ENCODE measurements around the gene GRIK1.

Gene GRIK1

DNA sequence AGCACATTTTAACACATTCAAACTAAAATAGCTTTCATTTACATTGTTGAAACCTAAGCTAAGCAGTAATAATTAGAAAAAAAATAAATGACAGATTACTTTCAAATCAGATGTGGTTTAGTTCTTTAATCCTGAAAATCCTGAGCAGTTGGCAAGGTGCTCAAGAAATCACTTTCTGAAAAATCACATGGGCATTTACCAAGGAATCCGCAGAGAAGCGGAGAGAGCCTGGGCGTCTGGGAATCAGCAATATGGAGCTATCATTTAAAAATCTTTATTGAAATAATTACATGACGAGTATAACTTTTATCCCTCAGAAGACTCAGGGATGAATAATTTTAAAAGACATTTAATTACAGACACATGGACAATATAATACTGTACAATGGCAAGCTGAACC lies 30.2 kb downstream of the GRIK1 start:
- DNase-seq (ENCODE audit: low read depth) = no peak

GRCh38 chr21:29904359-29905282 lies 35.2 kb downstream of the GRIK1 start:
- DNase-seq (ENCODE audit: low read depth) = no peak

DNA sequence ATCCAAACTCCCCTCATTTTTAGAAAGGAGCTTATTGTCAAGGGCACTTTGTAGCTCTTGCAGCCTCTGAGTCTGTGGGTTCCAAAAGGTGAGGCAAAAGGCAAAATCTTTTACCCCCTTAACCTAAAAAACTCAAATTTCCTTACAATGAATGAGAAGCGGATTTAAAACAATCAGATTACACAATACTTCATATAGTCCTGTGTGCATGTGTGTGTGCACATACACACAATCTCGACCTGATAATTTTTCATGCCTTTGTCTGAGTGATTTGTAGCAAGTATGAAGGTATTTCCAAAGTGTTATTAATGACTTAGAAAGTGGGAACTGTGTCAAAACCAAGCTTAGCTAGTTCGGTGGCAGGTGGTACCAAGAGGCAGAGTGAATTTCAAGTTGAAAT lies 42.9 kb downstream of the GRIK1 start:
- DNase-seq (ENCODE audit: low read depth) = no peak

- no peak for DNase-seq (ENCODE audit: low read depth)
Observed at GRCh38 chr21:29893687-29894086, 46.1 kb downstream of the GRIK1 start.

DNA sequence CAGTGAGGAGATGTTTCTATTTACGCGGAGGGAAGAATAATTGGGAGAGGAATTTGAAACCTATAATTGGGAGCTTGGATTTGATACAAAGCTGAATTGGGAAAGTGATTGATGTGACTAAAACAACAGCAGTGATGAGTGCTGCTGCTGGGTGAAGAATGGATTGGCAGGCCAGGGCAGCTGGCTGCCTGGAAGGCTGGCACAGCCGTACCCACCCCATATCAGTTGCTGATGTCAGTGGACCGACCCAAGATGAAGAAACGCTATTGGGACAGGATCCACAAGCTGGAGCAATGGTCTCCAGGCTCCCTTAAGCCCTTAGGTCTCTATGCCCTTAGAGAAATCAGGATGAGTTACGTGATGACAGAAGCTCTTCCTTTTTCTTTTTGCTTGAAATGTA lies 47.4 kb downstream of the GRIK1 start:
- DNase-seq (ENCODE audit: low read depth) = no peak

- DNase-seq (ENCODE audit: low read depth) = peak; percentile 6
Observed at GRCh38 chr21:29888437-29888836, 51.4 kb downstream of the GRIK1 start.

DNA sequence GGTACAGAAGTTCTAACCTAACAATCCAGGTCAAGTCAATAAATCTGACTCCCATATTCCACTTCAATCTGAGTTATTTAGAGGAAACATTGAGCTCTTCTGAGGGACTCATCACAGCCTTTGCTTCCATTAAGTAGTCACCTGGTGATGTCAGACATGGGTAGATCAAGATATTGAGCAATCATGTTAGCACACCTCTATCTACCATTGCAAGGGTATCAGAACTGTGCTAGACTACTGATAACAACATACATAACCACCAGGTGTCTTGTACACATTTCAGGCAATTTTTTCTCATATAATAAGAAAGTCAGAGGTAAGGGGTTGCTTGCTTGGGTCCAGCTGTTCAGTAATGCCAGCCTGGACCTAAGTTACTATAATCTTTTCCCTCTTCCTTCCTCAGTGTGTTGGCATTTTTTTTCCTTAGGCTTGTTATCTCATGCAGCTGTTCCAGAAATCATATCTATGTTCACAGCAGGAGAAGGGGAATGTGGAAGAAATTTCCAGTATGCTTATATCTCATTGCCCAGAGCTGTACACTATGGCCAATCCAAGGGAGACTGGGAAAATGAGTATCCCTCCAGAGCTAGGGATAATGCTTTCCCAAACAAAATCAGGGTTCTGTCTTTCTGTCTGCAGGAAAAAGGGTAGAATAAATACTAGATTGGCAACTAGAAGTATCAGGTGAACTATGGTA lies 52.3 kb downstream of the GRIK1 start:
- no peak for DNase-seq (ENCODE audit: low read depth)

DNA sequence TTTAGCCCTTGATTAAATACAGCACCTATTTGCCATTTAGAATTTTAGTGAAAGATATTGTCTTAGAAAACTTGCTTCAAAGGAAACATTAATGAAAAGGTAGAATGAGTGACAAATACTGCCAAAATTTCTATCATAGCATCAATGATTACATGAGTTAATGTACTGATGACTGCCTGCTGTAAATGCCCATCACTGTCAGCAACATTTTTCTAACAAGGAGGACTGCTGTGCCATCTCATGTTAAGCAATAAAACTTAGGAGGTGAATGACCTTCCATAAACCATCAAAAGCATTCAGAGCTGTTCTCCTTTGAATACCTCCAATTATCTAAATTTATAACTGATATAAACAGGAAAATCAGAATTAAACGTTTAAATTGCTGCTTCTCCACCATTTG lies 54.3 kb downstream of the GRIK1 start:
- no peak for DNase-seq (ENCODE audit: low read depth)

- DNase-seq (ENCODE audit: low read depth) = no peak
Observed at GRCh38 chr21:29875873-29876272, 63.9 kb downstream of the GRIK1 start.

DNA sequence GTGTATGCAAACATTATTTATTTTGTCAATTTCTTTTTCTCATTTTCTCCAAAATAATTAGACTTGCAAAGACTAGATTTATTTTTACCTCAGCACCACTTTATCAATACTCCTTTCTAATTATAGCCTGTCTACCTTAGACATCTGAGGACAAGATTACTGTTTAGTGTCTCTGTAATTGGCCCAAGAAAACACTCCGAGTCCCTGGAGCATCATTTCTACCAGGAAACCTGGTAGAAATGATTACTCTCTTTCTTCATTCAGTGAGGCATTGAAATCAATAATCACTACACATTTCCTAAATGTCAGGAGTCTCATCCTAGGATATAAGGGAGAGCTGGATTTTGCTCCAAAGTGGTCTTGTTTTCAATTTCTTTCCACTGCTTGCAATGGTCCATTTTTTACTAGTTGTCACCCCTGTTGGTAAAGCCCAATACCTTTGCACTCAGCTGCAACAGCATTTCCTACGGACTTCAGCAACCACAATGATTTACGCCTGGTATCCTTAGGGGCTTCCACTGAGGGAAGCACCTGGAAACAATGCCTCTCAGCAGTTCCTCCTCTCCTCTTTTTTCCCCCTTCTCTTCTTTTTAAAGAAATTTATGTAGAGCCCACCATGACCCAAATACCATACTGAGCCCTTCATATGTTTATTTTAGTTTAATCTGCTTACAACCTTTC lies 64.6 kb downstream of the GRIK1 start:
- DNase-seq (ENCODE audit: low read depth) = no peak

- DNase-seq (ENCODE audit: low read depth) = no peak
Observed at GRCh38 chr21:29873908-29874307, 65.9 kb downstream of the GRIK1 start.

DNA sequence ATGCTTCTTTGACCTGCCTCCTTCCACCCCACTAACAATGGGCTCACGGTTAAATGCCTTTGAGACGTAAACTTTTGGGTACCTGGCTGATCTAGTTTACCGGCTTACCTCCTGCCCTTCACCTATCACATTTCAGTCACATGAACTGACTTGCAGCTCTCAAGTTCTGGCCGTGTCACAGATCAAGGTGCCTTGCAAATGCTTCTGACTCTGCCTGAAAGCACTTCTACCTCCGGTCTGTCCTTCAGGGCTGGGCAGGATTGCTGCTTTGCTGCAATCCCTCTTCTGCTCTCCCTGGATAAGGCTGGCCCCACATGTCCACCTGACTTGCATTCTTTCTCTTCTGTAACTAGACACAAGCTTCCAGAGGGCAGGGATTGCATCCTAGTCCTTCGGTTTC lies 69.0 kb downstream of the GRIK1 start:
- DNase-seq (ENCODE audit: low read depth) = no peak

DNA sequence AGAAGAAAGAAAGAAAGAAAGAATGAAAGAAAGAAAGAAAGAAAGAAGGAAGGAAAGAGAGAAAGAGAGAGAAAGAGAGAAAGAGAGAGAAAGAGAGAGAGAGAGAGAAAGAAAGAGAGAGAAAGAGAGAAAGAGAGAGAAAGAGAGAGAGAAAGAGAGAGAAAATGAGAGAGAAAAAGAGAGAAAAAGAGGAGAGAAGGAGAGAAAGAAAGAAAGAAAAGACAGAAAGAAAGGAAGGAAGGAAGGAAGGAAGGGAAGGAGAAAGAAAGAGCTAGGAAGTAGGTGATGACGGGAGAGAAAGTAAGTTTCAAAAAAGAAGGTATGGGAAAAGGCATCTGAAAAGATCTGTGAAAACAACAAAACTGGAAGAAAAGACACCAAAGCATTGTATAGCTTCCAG lies 72.0 kb downstream of the GRIK1 start:
- DNase-seq (ENCODE audit: low read depth) = no peak

DNA sequence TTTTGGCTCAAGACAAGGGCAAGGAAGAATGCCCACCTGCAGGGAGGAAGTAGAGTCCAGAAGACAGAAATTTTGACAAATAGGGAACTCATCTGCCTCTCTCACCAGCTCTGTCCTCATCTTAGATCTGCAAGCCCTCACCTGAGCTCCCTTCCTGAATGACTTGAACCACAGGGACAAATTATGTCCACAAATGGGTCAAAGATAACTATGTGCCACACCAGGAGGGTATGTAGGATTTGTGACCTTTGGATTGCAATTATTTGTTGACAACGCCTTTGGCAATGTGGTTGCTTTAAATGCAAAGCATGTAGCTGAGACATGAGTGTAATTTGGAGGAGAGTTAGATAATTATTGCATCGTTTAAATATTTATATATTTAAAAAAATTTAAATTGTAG lies 79.5 kb downstream of the GRIK1 start:
- no peak for DNase-seq (ENCODE audit: low read depth)

DNA sequence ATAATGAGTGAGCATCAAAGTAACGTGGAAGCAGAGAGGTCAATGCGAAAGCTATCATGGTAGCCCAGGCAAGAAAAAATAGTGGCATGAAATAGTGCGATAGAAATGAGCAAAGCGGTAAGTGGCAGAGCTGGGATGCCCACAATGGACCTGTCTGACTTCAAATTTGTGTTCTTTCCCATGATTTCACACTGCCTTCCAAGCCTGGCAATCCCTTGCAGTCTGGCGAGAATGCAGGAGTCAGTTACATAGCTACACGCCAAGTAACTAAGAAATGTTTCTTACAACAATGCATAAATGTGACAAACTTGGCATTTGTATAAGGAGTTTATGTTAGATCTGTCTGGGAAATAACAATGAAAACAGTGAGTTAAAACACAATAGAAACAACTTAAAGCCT lies 82.6 kb downstream of the GRIK1 start:
- no peak for DNase-seq (ENCODE audit: low read depth)

GRCh38 chr21:29854795-29855194 lies 85.0 kb downstream of the GRIK1 start:
- no peak for DNase-seq (ENCODE audit: low read depth)

- DNase-seq (ENCODE audit: low read depth) = no peak
Observed at GRCh38 chr21:29851611-29852010, 88.2 kb downstream of the GRIK1 start.

DNA sequence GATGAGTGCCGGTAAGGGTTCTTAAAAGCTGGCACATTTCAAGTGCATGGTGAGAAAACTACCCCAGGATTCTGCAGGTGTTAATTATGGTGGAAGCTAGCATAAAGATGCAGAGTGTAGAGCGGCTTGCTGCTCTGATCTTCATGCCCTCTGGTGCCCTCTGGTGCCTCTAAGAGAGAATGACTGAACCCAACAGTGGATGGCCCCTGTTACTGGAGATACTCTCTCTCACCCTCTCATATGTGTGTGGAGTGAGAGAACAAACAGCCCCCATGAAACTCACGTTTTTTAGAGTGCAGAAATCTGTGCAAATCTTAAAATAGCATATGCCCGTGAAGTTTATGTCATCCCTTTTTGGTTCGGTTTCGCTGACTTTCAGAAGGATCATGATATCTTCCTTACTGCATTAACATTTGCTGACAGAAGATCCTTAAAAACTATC lies 90.0 kb downstream of the GRIK1 start:
- DNase-seq (ENCODE audit: low read depth) = peak; percentile 72

DNA sequence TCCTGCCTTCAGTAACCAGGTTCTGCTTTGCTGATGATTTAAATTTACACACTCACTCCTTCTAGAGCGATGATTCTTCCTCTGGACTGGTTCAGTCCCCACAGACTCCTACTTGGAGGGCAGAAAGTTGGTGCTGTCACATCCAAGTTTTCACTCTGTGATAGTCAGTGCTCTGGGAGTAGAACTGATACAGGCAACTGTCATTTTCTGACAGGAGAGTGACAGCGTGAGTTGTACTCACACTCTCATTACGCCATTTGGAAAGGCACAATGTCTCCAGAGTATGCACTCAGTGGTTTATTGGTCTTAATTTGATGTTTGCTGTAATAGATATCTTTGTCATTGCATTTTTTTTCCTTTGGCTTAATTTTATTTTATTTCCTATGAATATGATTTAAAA lies 96.0 kb downstream of the GRIK1 start:
- no peak for DNase-seq (ENCODE audit: low read depth)

- DNase-seq (ENCODE audit: low read depth) = no peak
Observed at GRCh38 chr21:29834617-29835016, 105.2 kb downstream of the GRIK1 start.

- DNase-seq (ENCODE audit: low read depth) = no peak
Observed at GRCh38 chr21:29832217-29832616, 107.6 kb downstream of the GRIK1 start.

GRCh38 chr21:29829564-29830275 lies 110.1 kb downstream of the GRIK1 start:
- no peak for DNase-seq (ENCODE audit: low read depth)
